HG02610 (cell line): ENCODE results near the gene CLIC4.
"Not testable (repeated sequence)": the region's sequence is repeated elsewhere in the genome, so short reads cannot be mapped to it uniquely, and the experiment has no call there.

Source experiments
- ATAC-seq: cut with Tn5 transposase; IDR thresholded peaks from one replicate; pipeline ENCODE4 v1.9.1; 2021; ENCODE audit warnings: mild to moderate bottlenecking, moderate library complexity; ENCODE audit not compliant: unreplicated experiment

The CLIC4 gene

DNA sequence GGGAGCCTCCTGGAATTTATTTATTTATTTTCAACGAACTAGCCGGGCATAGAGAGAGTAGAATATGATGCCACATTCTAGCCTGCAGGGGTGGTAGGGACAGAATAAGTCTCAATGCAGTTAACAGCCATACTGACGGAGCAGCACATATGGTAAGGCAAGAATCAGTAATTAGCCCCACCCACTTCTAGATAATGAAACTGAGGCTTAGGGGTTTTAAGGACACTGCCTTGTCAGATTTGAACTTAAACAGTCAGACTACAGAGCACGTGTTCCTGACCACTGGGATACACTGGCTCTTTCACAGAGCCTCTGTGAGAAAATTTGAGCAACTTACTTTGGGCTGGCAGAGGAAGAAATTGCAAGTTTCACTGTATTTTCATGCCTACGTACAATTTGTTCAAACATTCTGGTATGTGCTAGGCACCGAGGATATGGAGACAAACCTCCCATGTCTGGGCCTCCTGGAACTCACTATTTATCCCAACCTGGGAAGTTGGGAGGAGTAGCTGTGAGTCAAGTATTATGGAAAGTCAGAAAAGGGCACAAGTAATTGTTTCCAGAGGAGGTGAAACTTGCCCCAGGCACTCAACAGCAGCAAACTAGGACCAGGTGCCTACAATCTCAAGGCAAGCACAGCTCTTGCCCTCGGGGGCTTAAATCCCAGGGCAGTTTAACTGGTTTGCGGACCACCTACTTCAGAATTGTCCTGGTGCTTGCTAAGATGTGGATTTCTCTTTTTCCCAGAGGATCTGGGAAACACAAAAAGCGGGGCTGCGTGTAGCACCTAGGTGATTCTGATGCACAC, 1.6 kb upstream of the CLIC4 start:
- ATAC-seq: peak; percentile 18

DNA sequence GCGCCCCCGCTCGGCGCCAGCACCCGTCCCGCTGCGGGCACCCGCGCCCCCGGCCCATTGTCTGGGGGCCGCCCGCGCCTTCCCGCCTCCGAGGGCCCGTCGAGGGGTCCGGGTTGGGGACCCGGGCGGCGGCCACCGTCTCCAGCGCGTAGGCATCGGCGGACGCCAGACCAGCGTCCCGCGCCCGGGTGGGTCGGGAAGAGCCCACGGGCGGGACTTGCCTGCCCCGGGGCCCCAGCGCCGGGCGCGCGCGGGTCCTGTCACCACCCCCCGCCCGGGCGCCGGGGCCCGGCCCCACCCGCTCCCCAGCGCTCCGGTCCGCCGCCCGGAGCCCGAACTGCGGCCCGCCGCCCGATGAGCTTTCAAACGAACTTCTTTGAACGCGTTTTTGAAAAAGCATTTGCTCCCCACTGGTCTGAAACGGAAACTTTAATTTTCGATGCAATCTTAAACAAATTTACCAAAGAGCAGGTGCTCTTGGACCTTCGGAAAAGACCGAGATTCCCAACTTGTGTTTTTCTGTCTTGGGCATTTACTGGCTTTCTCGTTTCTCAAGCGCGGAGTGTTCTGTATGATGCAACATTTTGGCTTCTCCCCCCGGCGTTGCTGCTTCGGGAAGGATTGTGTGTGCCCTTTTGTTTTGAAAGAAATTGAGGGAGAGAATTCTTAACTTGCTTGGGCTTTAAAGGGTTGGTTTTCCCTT, 615 bp downstream of the CLIC4 start:
- ATAC-seq: no peak

DNA sequence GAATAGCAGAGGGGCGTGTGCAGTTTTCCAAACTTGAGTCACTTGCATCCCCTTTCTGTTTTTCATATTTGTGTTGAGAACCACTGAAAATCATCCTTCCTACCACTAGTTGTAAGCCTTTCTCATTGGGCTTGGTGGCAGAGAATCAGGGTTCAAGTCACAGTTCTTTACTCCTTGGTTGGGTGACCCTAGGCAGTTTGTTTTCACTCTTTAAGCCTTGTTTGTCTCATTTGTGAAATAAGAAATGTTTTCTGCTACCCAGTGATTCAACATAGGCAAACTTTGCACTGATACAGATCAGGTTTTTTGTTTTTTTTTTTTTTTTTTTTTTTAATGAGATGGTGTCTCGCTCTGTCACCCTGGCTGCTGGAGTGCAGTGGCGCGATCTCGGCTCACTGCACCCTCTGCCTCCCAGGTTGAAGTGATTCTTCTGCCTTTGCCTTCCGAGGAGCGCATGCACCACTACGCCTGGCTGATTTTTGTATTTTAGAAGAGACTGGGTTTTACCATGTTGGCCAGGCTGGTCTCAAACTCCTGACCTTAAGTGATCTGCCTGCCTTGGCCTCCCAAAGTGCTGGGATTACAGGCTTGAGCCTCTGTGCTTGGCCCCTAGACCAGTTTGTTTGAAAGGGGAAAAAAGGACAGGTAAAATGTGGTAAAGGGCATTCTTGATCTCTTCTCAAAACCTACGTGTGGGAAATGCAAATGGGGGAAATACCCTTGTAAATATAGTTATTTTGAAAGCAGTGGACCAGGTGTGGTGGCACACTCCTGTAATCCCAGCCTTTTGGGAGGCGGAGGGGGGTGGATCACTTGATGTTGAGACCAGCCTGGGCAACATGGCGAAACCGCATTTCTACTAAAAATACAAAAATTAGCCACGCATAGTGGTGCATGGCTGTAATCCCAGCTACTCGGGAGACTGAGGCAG, 3.2 kb downstream of the CLIC4 start:
- ATAC-seq: peak; percentile 22

DNA sequence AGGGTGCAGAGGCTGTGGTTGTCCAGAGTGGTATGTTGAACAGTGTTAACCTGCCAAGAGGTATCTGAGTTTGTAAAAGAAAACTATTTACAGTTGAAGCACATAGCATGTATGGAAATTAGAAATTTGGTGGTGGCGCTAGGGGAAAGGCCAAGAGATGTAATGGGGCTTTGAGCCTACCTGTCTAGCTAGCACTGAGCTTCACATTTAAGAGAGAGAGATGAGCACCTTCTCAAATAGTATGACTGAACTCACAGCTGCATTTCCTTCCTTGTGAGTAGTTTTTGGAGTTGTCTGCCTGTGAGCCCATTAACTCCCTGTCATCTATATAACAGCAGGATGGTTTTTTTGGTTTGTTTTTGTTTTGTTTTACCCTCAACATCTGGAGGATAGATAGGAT, 4.0 kb downstream of the CLIC4 start:
- ATAC-seq: no peak

DNA sequence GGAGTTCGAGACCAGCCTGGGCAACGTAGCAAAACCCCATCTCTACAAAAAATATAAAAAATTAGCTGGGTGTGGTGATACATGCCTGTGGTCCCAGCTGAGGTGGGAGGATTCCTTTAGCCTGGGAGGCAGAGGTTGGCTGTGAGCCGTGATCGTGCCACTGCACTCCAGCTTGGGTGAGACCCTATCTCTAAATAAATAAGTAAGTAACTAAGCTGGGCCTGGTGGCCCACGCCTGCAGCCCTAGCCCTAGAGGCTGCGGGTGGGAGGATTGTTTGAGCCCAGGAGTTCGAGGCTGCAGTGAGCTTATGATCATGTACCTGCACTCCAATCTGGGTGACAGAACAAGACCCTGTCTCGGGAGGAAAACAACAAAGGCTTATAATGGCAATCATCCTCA, 4.6 kb downstream of the CLIC4 start:
- no peak for ATAC-seq

DNA sequence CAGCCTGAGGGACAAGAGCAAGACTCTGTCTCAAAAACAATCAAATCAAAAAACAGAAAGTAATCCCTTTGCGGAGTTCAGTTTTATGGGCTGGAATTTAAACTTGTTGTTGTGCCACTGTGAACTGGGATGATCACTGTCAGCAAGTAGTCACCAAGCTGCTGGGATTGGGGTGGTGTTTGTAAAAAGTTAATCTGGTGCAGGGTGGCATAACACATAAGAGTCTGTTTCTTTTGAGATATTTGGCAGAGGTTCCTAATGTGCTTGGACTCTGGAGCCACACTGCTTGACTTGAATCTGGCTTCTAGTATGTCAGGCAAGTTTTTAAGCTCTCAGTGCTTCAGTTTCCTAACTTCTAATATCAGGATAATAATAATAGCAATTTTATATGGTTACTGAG, 6.6 kb downstream of the CLIC4 start:
- no peak for ATAC-seq

DNA sequence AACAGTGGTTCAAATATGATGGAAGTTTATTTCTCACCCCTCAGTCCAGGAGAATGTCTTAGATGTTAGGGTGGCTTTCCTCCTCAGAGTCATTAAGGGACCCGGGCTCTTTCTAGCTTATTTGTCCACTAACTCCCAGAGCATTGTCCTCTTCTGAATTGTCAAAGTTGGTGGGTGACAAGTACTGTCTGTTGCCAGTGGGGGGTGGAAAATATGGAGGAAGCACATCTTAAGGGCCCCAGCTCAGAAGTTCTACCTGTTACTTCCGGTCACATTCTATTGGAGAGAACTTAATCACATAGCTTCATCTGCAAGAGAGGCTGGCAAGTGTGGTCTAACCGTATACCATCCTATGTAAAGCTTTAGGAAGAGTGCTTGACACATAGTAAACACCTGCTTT, 7.1 kb downstream of the CLIC4 start:
- ATAC-seq: no peak

DNA sequence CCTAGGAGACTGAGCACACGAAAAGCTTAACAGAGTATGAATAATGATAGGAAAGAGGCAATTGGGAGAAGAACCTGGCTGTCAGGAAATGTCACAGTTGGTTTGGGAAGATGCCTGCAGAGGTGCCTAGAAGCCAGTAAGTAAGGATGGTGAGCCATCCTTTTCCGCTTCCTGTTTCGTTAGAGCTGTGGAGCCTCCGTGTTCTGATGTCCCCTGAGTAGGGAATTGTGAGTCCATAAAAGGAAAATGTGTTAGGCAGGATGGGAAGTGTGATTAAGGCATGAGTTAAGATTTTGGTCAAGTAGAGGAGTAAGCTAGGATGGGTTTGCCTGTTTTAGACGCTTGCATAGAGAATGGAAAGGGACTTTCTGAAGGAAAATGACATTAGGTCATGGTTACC, 9.0 kb downstream of the CLIC4 start:
- ATAC-seq: no peak

DNA sequence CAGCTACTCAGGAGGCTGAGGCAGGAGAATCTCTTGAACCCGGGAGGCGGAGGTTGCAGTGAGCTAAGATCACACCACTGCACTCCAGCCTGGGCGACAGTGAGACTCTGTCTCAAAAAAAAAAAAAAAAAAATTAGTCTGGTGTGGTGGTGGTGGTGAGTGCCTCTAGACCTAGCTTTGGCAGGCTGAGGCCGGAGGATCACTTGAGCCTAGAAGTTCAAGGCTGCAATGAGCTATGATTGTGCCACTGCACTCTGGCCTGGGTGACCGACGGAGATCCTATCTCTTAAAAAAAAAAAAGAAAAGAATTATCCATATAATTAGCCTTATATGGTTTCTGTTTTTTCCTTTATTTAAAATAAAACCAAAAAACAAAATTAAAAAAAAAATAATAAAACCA, 10.1 kb downstream of the CLIC4 start:
- ATAC-seq: not testable (repeated sequence)

DNA sequence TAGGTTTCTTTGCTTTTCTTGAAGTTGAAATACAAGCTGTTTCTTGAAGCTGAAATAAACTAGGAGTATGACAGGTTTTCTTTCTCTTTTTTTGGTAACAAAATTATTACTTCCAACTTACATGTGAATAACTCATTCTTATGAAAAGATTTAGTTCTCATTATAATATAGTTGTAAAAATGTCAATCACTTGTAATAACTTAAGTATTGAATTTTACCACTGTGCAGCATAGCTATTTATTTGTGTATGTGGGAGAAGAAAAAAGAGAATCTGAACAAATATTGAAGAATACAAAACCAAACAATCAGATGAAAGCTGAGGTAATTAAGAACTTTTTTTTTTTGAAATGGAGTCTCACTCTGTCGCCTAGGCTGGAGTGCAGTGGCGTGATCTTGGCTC, 11.1 kb downstream of the CLIC4 start:
- no peak for ATAC-seq

DNA sequence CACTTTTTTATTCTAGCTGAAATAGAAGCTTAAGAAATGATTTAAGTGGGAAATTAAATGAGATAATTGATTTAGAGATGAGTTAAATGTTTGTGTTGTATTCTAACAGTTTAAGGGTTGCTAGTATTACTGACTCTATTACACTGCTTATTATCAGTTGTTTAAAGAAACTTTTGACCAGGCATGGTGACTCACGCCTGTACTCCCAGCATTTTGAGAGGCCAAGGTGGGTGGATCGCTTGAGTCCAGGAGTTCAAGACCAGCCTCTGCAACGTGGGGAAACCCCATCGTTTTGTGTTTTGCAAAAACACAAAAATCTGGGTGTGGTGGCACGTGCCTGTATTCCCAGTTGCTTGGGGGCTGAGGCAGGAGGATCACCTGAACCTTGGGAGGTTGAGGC, 14.2 kb downstream of the CLIC4 start:
- no peak for ATAC-seq

DNA sequence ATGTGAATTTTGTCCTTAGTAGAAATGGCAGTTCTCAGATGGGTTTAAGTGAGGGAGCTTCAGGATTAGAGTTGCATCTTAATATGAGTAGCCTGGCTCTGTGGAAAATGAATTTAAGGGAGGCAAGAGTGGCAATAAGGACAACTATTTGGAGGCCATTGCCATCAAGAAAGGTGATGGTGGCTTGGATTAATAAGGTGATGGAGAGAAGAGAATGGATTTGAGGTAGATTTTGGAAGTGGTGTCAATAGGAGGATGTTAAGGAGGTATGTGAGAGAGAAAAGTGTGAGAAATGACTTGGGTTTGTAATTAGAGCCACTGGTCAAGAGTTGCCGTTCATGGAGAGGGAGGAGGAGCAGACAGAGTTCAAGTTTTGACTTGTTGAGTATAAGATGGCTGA, 16.3 kb downstream of the CLIC4 start:
- no peak for ATAC-seq

DNA sequence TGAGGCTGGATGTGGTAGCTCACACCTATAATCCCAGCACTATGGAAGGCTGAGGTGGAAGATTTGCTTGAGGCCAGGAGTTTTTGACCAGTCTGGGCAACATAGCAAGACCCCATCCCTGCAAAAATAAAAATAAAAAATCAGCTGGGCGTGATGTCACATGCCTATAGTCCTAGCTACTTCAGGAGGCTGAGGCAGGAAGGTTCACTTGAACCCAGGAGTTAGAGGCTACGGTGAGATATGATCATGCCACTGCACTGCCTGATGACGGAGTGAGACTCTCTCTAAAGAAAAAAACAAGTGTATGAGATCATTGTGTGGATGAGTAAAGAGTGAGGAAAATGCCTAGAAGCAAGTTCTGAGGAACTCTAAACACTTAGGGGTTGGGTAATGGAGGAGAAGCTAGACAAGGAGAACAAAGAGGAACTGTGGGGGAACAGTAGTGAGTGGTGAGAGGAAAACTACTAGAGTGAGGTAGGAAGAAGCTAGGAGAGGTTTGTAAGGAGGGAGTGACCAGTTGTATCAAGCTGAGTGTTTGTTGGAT, 17.0 kb downstream of the CLIC4 start:
- ATAC-seq: no peak

DNA sequence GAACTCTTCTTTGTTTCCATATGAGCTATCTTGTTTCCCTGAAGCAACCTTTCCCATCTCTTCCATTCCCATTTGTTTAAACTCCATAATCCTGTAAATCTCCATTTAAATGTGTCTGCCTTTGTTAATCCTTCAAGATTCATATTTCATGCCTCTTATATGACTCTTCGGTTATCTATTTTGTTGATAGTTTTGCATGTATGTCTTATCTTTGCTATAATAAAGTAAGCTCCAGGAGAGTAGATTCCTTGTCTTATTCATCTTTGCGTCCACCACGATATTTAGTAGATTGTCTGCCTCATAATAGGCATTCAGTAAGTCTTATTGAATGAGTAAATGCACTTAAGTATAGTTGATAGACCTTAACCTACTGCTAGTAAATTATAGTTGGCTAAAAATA, 18.4 kb downstream of the CLIC4 start:
- ATAC-seq: no peak

DNA sequence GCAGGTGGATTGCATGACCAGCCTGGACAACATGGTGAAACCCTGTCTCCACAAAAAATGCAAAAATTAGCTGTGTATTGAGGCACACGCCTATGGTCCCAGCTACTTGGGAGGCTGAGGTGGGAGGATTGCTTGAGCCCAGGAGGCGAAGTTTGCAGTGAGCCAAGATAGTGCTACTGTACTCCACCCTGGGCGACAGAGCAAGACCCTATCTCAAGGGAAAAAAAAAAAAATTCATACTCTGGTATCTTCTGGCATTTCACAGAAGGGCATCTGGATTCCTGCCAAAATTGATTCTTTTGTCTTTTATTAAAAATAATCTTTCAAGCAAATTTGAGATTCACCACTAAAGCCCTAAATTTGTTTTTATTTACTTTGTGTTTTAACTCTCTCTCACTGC, 19.2 kb downstream of the CLIC4 start:
- no peak for ATAC-seq

DNA sequence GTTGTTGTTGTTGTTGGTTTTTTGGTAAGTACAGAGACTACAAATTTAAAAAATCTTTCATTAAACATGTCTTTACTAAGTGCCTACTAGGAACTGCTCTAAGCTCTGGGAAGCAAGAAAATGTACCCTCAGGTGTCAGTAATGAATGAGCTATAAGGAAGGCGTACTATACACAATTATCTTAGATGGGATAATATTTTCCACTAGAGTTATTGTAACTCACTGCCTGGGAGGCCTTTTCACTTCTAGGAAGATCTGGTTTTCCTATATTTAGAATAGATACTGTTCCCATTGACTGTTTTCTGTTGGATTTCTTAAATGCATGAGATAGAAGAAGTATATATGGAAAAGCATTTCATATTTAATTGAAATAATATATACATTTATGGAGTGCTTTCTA, 19.6 kb downstream of the CLIC4 start:
- ATAC-seq: no peak

DNA sequence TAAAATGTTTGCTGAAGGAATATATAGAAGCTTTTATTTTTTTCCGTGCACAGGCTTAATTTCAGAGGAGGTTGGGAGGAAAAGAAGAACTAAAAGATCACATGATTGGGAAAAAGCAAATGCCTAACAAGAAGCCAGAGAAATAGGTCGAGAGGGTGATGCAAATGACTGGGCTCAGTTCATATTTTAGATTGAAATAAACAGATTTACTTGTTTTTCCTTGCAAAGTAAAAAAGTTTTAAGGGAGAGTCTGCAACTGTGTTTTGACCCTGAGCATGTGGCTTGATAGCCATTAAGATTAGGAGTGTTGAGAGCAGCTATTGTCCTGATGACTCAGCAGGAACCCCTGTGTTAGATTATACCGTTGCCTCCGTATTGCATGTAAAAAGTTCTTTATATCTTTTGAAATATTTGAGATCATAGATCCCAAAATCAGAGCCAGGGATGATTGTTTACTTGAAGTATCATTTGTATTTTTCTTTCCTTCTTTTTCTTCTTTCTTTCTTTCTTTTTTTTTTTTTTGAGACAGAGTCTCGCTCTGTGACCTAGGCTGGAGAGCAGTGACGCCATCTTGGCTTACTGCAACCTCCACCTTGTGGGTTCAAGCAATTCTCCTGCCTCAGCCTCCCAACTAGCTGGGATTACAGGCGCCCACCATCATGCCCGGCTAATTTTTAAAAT, 20.2 kb downstream of the CLIC4 start:
- ATAC-seq: no peak

DNA sequence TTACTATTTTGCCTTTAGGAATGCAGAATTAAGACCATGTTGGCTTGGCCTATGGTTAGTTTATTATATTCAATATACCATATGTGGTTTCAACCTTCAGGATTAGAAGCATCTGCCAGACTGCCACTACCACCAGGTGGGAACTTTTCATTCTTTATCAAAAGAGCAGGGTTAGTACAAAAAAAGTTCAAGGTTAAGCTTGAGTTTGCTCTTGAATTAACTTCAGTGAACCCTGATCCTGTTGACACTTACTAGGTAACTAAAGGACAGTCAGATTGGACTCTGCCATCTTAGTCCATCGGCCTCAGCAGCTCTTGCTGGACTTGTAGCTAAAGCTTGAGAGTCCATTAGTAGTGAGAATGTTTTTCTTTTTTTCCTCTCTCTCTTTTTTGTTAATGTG, 22.1 kb downstream of the CLIC4 start:
- ATAC-seq: no peak

DNA sequence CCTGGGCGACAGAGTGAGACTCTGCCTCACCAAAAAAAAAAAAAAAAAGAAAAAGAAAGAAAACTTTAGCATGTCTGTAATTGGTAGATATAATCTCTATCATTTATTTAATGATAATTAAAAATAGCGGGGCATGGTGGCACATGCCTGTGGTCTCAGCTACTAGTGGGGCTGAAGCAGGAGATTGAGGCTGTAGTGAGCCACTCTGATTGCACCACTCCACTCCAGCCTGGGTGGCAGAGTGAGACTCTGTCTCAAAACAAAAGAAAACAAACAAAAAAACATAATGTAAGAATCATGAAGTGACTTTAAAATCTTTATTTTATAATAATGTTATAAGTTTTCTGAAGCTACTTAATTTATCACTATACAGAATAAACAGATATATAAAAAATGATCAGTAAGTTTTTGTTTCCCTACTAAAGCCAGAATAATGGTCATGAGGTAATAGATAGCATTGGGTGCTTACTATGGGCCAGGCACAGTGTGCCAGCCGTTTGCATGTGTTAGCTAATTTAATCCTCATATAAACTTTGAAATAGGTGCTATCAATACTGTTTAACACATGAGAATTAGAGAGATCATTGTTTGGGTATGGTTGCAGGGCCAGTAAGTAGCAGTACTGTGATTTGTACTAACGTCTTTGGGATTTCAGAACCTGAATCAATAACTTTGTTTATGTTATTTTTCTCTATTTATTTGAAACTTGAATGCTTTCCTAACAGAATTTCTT, 23.8 kb downstream of the CLIC4 start:
- ATAC-seq: no peak
